Lower lobe of right lung (tissue), 2 donors: ENCODE measurements around the gene GON4L. TPM values are rescaled to one million over a fixed set of nuclear protein-coding genes. Genes with fewer than 3 reads are reported as not detected.
"Not testable (repeated sequence)": the region's sequence is repeated elsewhere in the genome, so short reads cannot be mapped to it uniquely, and the experiment has no call there.

ENCODE experiments used
- ATAC-seq, 2 donors: fragments of 200-7000 bp; cut with Tn5 transposase; one replicate each; pipeline ENCODE4 v1.9.1; 2020 to 2022; ENCODE audit warnings: mild to moderate bottlenecking in 2 of 2, moderate library complexity in 2 of 2
- DNase-seq: peaks from one replicate; pipeline ENCODE4 v3.0.0-alpha.2; 2020
- H3K27ac ChIP-seq: fragments of 200-600 bp; one replicate; pipeline ENCODE4 v1.8.0; 2022
- H3K27me3 ChIP-seq: fragments of 200-600 bp; one replicate; pipeline ENCODE4 v1.8.0; 2022; ENCODE audit warnings: low read depth
- H3K36me3 ChIP-seq: fragments of 200-600 bp; one replicate; pipeline ENCODE4 v1.8.0; 2022; ENCODE audit warnings: mild to moderate bottlenecking
- H3K4me1 ChIP-seq: fragments of 200-600 bp; one replicate; pipeline ENCODE4 v1.8.0; 2022
- H3K4me3 ChIP-seq: fragments of 200-600 bp; one replicate; pipeline ENCODE4 v1.8.0; 2022; ENCODE audit warnings: mild to moderate bottlenecking
- H3K9me3 ChIP-seq: fragments of 200-600 bp; one replicate; pipeline ENCODE4 v1.8.0; 2022
- CTCF ChIP-seq: fragments of 200-600 bp; IDR thresholded peaks from one replicate; pipeline ENCODE4 v1.8.0; 2022; ENCODE audit warnings: antibody characterized with exemption, mild to moderate bottlenecking
- intact Hi-C: fragments of 100-400 bp; cut with DNase I; formaldehyde crosslinking; loops from one replicate; pipeline ENCODE4 v1.11.0; 2022
- total RNA-seq: library from RNA; stranded (reverse); fragmentation: NEBNext Ultra II Directional; extraction: Animal tissue kit (Norgen Biotek cat#: 25700); gene quantifications from one replicate; pipeline ENCODE4 v1.2.1, GENCODE V29; 2021
- donor health status: DM: no; HTN: yes; CAD: no; lungs with severe emphysema.

The GON4L gene
- total RNA-seq, 1 donor from 2014 or later: 46.9 TPM

- Histone ChIP-seq H3K27ac (no peak overlapping the region), H3K9me3 (no peaks in the 10 kb centered on the region), H3K36me3 (peaks cover 87% of the 10 kb centered on the region), H3K4me3 (no peak overlapping the region), H3K4me1 (peaks cover 11% of the 10 kb centered on the region), H3K27me3 (no peaks in the 10 kb centered on the region)
- intact Hi-C loops: no loop called here
- DNase-seq (no peak), ATAC-seq (no peak)
- no peak for TF ChIP-seq CTCF
These were observed 9.0 kb downstream of the GON4L start for GRCh38 chr1:155847823-155848529.

- intact Hi-C loops: no loop called here
- Histone ChIP-seq H3K4me1 (peaks cover 11% of the 10 kb centered on the region), H3K9me3 (no peaks in the 10 kb centered on the region), H3K36me3 (peaks cover 57% of the 10 kb centered on the region), H3K27me3 (no peaks in the 10 kb centered on the region), H3K27ac (no peak overlapping the region), H3K4me3 (no peak overlapping the region)
- DNase-seq (no peak), ATAC-seq (no peak)
- no peak for TF ChIP-seq CTCF
These were observed 12.1 kb downstream of the GON4L start for GRCh38 chr1:155844860-155845421.

GRCh38 chr1:155840386-155840785 lies 16.6 kb downstream of the GON4L start:
- no peak for TF ChIP-seq CTCF

GRCh38 chr1:155835548-155835947 lies 21.5 kb downstream of the GON4L start:
- DNase-seq (no peak), ATAC-seq (no peak)
- TF ChIP-seq CTCF: no peak
- peaks cover 10% of the 10 kb centered on the region for H3K36me3 ChIP-seq
- H3K9me3 ChIP-seq: no peaks in the 10 kb centered on the region
- H3K4me3 ChIP-seq: no peak overlapping the region
- H3K27ac ChIP-seq: no peak overlapping the region
- no peaks in the 10 kb centered on the region for H3K4me1 ChIP-seq
- H3K27me3 ChIP-seq: no peaks in the 10 kb centered on the region
- intact Hi-C loops: no loop called here

More at GRCh38 chr1:155840386-155840785, 16.6 kb downstream of the GON4L start:
- H3K27me3 ChIP-seq: no peaks in the 10 kb centered on the region
- H3K36me3 ChIP-seq: peaks cover 24% of the 10 kb centered on the region
- H3K4me3 ChIP-seq: no peak overlapping the region
- H3K9me3 ChIP-seq: no peaks in the 10 kb centered on the region
- H3K4me1 ChIP-seq: peaks cover 4% of the 10 kb centered on the region
- H3K27ac ChIP-seq: no peak overlapping the region
- intact Hi-C loops: no loop called here
- no peak for ATAC-seq
- DNase-seq: no peak

- H3K27me3 ChIP-seq, intact Hi-C loops, H3K4me3 ChIP-seq, H3K27ac ChIP-seq, H3K9me3 ChIP-seq, ATAC-seq, H3K4me1 ChIP-seq, DNase-seq: not testable (repeated sequence)
- peaks cover 10% of the 10 kb centered on the region for H3K36me3 ChIP-seq
These were observed 22.1 kb downstream of the GON4L start for GRCh38 chr1:155834927-155835399.

- Histone ChIP-seq H3K36me3 (peaks cover 10% of the 10 kb centered on the region), H3K27me3 (no peaks in the 10 kb centered on the region), H3K4me3 (no peak overlapping the region), H3K4me1 (no peaks in the 10 kb centered on the region), H3K9me3 (no peaks in the 10 kb centered on the region), H3K27ac (no peak overlapping the region)
- DNase-seq (no peak), ATAC-seq (peak in 1 of 2 donors; percentile 48)
- no peak for TF ChIP-seq CTCF
- intact Hi-C loops: no loop called here
These were observed 22.6 kb downstream of the GON4L start for GRCh38 chr1:155834296-155834926.
